Activated CD4-positive, alpha-beta T cell treated with anti-CD3 and anti-CD28 coated beads, Interleukin-10, Interleukin-2, amounts not matched to agents 100 ng/mL and 50 ng/mL, durations not matched to agents 16 hours and 8 hours (primary cell): Measurements from ENCODE around the gene ASCL2.

Experiments
- DNase-seq: peaks from one replicate; pipeline ENCODE4 v3.0.0-alpha.2; 2020

ASCL2 gene

GRCh38 chr11:2270322-2271076 lies at the start of gene ASCL2:
TSS of gene ASCL2 (minus strand) at chr11:2270588. CDS start at chr11:2270332, 256 bp downstream.
- DNase-seq, result no peak

GRCh38 chr11:2319791-2320472 lies 49.5 kb upstream of the ASCL2 start:
- DNase-seq, result no peak

DNA sequence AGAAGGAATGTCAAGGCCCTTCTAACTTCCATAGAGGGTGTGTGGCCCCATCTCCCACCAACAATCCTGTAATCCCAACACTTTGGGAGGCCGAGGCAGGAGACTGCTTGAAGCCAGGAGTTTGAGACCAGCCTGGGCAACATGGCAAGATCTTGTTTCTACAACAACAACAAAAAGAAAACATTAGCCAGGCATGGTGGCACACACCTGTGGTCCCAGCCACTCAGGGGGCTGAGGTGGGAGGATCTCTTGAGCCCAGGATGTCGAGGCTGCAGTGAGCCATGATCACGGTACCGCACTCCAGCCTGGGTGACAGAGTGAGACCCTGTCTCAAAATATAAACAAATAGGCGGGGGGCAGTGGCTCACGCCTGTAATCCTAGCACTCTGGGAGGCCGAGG lies 48.3 kb upstream of the ASCL2 start:
- DNase-seq, result no peak

- DNase-seq, result no peak
Measured at GRCh38 chr11:2318123-2318522, 47.7 kb upstream of the ASCL2 start.

DNA sequence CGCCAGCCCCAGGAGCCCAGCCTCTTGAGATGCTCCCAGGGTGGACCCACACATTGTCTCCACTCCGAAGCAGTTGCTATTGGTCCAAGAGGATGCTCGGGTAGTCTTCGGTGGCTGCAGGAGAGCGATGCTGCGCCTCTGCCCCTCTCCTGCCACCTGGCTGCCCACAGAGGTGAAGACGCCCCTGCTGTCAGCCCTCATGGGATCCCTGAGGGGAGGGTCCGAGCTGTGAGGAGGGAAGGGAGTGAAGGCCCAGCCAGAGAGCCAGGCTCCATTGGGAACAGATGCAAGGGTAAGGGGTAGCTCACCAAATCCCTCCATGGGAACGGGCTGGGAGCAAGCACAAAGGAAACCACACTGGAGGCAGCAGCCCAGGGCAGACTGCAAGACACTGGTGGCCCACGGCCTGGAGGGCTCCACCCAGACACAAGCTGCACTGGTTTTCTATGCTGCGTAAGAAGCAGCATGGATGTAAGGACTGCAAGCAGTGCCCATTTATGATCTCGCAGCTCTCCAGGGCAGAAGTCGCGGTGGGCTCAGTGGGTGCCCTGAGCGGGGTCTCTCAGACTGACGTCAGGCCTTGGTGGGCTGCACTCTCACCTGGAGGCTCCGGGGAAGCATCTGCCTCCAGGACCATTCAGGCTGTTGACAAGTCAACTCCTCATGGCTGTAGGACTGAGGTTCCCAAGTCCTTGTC lies 47.1 kb upstream of the ASCL2 start:
- no peak for DNase-seq

DNA sequence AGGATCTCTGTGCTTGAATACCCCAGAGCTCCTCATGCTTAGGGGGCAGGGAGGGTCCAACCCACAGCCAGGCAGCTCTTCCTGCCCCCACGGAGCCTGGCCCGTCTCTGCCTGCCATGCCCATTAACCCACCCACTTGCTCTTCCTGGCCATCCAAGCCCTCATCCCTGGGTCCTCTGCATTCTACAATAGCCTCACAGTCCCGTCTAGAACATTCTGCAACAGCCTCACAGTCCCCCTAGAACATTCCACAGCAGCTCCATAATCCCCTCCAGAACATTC lies 46.5 kb upstream of the ASCL2 start:
- no peak for DNase-seq

- no peak for DNase-seq
Measured at GRCh38 chr11:2316169-2316962, 46.0 kb upstream of the ASCL2 start.

- no peak for DNase-seq
Measured at GRCh38 chr11:2315395-2316168, 45.2 kb upstream of the ASCL2 start.

DNA sequence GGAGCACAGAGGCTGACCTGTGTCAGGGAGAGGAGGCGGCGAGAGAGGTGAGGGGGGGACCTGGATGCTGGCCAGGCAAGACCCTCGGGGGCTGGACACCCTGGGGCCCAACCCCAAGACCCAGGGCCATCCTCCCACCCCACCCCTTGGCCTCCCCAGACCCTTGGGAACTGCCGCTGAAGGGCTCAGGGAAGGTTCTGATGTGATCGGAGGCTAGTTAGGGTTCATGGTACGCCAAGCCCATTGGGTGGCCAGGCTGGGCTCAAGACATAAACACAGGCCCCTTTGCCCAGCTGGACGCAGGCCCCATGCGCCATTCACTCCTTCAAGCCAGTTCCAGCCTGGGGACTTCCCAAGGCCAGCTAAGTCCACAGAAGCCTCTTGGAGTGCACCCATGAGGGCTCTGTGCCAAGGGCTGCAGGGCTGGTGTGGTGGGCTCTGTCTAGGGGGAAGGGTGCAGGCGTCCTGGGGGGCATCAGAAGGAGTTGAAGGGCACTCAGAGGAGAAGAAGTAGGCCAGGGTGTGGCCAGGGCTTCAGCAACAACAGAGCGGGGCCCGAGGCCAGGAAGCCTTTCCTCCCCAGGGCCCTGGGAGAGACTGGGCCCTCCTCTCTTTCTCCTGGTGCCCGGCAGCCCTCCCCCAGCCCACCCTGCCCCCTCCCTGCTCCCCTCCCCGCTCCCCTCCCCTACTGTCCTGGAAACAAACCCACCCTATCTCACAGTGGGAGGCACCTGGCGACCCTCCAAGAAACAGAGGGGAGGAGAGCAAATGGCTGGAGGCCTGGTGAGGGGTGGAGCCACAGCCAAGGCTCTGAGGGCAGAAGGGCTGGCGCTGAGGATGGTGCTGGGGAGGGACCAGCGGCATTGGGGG lies 44.4 kb upstream of the ASCL2 start:
- no peak for DNase-seq

DNA sequence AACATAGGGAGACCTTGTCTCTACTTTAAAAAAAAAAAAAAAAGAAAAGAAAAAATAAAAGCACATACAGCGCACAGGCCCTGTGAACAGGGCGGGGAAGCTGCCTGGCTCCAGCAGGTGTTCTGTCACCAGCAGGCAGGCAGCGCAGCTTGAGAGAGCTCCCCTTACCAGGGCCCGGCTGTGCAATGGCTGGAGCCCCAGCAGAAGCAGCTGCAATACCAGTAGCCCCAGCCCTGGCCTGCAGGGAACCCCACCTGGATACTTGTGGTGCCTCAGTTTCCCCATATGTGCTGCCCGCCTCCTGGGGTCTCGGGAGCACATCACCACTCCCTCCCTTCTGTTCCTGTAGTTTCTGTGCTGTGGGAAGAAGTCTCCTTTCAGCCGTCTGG lies 43.7 kb upstream of the ASCL2 start:
- no peak for DNase-seq

DNA sequence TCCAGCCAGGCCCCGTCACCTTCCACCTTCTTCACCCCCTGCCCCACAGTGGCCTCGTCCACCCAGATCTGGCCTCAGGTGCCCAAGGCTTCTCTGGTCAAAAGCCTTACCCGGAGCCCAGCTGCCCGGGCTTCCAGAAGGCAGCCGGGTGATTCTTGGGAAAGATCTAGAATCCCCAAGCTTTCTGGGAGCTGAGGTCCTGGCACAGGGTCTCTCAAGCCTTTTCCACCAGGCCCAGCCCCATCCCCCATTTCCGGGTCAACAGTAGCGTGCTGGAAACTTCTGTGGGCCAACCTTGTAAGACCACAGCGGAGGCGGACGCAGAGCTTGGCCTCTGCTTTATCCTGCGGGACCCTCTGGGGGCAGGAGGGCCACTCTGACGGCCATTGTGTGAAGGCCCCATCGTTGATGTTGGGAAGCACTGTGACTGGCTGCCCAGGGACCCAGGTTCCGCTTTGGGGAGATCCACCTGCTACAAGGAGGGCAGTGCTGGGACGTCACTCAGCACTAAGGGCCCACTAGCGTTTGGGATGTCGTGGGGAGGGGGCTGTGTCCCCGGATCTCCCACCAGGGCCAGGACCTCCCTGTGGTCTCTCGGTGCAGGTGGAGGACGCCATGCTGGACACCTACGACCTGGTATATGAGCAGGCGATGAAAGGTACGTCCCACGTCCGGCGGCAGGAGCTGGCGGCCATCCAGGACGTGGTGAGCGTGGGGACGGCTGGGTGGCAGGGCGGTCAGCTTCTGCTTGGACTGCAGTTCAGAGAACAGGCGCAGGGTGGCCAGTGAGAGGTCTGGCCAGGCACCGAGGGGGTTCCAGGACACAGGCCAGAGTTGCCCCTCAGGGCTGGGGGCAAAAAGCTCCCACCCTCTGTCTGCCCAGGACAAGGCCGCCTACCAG lies 42.9 kb upstream of the ASCL2 start:
- DNase-seq, result no peak

- DNase-seq, result no peak
Measured at GRCh38 chr11:2312232-2313042, 42.0 kb upstream of the ASCL2 start.

DNA sequence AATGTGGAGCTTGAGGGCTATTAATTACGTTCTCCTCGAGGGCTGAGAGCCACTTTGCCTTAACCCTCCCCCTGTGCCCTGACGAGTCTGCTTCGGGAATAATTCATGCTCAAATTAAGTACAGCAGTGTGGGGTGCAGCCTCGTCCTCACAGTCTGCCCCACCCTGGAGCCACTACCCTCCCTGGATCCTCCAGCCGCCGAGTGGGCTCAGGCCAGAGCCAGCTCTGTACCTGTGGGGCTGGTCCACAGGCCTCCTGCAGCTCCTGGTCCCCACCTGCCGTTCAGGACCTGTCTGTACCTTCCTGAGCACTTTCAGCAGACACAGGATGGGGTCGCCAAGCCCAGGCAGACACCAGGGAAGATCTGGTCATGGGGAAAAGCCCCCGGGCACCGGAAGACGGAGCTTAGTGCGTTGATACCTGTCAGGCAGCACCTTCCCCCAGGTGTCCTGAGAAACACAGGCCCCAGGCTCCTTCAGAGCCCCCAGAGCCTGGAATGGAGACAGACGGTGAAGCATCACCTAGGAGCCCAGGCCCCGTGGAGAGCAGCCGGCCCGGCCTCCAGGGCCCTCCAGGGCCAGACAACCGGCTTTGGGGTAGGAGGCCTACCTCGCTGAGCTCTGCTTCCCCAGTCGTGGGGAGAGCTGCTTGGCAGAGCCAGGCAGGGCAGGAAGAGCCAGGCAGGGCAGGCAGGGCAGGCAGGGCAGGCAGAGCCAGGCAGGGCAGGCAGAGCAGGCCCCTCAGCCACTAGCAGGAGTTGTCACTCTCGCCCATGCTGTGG lies 41.2 kb upstream of the ASCL2 start:
- DNase-seq, result no peak

- no peak for DNase-seq
Measured at GRCh38 chr11:2310786-2311352, 40.5 kb upstream of the ASCL2 start.

DNA sequence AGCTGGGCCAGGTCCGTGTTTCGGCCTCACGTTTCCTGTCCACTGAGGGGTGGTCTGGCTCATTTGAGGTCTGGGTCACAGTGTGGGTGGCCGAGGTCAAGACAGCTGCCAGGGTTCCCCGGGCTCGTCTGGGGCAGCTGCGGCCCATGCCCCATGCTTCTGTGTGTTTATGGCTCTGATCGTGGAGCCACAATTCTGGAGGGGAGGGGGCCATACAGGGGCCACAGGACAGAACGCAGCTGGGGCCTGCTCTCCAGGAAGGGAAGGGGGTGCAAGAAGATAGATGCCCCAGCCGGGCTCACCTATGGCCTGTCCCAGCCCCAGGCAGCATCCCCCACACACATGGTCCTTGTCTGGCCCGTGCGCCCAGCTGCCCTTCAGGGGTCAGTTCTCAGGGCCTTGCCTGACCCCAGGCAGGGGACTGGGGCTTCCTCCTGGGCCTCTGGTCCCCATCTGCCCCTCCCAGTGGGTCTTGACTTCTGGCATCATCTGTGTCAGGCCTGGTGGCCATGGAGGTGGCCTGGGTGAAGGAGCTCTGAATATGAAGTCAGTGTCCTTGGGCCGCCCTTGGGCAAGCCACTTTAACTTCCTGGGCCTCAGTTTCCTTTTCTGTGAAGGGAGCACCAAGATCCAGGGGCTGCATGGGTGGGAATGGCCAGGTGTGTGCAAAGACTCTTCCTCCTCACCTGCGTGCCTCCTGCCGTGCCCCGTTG lies 39.8 kb upstream of the ASCL2 start:
- DNase-seq, result no peak

DNA sequence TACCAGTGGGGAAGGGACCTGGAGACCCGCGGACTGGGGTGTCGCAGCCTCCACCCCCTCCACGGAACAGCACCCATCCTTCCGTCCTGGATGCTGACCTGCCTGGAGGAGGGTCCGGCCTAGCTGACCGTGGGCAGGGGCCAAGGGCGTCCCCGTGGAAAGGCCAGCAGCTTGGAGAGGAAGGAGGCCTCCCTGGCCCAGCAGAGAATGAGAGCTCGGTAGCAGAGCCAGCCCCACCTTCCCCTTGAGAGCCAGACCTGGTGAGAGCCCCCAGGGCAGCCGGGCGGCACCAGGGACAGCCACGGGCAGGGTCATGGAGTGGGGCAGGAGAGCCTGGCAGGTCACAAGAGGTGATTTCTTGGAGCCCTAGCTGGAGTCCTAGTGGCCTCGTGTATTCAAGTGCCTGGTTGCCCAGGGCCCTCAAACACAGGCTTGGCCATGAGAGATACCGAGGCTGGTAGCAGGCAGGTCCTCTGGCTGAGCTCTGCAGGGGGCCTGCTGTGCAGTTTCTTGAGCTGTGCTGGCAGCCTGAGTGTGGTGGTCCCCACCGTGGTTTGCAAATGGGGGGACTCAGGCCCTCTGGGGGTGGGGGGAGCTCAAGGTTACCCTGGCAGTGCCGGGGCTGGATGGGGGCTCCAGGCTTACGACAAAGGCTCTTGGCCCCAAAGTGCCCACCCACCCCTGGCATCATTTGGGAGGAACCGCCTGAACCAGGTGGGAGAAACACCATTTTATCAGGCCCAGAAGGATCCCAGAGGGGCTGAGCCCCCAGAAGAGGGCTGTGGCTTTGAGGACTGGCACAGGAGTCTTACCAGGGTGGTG lies 39.1 kb upstream of the ASCL2 start:
- DNase-seq, result no peak

DNA sequence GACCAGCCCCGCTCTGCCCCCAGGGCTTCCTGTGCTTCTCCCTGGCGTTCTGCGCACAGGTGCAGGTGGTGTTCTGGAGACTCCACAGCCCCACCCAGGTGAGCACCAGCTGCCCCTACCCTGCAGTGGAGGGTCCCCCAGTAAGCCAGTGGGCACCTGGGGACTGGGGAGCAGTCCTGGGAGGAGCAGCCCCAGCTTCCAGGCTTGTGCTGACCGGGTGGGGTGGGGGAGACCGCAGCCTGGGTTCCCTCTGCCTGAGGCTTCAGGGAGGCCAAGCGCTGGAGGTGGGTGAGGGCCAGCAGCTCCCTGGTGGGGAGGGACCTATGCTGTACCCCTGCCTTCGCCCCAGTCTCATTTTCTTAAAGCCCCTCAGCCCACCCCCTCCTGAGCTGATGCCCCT lies 38.3 kb upstream of the ASCL2 start:
- DNase-seq, result no peak
